8988T (cell line): Measurements from ENCODE around the gene STK4.

Experiments used
- DNase-seq: peaks from one replicate; pipeline ENCODE4 v3.0.0; 2011

STK4 gene

DNA sequence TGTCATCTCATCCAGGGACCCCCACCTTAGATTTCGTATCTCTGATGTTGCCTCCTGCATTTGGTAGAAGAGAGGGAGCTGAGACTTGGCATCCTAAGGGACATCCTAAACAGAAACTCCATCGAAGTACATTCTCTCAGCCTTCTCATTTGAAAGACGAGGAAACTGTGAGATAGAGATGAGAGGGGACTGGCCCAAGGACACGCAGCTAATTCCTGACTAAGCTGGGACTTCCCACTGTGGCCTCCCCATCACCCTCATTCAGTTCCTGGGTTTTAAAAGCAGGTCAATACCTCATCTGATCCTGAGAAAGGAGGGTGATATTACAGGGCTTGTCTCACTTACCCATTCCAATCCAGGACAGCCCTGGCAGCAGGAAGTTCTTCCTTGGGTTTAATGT, 149.5 kb downstream of the STK4 start:
- DNase-seq = no peak

DNA sequence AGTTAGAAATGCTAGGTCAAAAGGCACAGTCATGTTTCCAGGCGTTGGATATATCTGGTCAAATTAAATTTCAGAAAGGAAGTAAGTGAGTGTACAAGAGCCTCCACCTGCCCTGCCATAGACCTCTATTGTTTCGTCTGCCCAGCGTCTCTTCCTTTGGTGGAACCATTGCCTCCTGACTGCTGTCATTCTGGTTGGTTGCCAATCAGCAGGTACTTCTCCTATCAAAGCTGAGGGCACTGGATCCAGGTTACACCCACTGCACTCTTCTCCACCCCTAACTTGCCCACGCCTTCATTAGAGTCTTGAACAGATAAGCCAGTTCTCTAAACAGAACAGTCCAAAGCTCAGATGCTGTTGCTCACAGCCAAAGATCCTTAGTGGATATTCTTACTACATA, 151.3 kb downstream of the STK4 start:
- no peak for DNase-seq

DNA sequence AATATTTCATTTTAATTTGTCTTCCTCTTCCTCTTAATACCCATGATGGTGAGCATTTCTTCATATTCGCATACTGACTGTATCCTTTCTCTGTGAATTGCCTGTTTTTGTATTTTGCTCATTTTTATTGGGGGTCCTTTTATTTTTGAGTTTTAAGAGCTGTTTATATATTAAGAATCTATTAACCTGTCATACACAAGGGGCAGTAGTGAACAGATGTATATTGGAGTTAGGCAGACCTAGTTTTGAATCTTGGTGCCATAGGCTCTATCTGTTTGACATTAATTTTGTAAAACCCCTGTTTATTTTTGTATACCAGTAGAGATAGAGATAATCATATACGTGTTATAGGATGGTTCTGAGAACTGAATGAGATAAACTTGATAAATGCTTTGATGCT, 151.7 kb downstream of the STK4 start:
- no peak for DNase-seq

DNA sequence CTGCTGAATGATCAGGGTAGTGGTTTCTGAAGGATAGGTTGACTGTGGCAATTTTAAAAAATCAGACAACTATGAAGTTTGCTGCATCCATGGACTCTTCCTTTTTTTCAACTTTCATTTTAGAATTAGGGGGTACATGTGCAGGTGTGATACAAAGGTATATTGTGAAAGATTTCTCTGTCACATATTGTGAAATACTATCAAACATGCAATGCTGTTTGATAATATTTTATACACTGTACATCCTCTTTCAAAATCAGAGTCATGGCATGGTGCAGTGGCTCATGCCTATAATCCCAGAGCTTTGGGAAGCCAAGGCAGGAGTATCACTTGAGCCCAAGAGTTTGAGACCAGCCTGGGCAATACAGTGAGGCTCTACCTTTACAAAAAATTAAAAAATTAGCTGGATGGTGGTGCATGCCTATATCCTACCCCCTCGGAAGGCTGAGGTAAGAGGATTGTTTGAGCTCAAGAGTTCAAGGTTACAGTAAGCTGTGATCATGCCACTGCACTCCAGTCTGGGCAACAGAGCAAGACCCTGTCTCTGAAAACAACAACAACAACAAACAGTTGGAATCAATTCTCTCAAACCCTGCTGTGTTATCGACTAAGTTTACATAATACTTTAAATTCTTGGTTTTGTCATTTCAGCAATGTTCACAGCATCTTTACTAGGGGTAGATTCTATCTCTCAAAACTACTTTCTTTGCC, 153.4 kb downstream of the STK4 start:
- DNase-seq = no peak

DNA sequence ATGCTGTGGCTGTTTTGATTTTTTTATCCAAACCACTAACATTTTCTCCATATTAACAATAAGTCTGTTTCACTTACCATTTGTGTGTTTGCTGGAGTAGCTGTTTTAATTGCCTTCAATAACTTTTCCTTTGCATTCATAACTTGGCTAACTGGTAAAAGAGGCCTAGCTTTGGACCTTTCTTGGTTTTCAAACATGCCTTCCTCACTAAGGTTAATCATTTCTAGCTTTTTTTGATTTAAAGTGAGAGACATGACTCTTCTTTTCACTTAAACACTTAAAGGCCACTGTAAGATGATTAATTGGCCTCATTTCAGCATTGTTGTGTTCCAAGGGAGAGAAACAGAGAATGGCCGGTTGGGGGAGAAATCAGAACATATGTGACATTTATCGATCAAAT, 155.1 kb downstream of the STK4 start:
- no peak for DNase-seq

DNA sequence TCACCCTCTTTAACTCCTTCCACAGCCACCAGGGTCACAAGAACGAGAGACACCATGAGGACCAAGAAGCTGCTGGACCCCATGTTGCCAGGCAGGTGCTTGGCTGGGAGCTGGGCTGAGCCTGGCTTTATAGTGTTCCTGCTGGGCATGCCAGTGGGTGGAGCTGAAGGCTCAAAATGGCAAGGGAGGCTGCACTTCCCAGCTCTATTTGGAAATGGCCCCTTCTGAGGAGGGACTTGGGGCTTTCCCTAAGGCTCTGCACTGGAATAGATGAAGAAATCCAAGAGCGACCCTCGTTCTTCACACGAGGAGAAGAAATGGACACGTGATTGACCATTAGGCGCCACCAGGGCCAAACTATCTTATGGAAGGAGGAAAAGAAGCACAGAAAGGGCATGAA, 158.1 kb downstream of the STK4 start, which contains the start of gene WFDC12:
TSS of gene WFDC12 (minus strand) at position 101 of the 400 bp plus-strand sequence. CDS start at position 83, 18 bp downstream.
- DNase-seq = no peak

DNA sequence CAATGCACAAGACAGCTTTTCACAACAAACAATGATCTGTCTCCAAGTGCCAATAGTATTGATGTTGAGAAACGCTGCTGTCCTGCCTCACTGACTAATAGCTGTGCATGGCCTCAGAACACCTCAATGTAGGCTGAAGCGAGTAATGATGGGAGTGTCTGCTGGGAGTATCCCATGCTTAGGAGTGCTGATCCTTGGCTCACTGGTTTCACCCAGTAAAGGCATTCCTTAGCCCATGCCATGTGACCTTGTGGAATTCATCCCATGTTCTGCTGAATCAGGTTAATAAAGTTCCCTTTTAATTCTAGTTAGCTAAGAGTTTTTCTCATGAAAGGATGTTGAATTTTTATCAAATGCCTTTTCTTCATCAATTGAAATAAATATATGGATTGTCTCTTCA, 161.8 kb downstream of the STK4 start:
- no peak for DNase-seq
